NCI-H748 (cell line): ENCODE measurements around the gene AMIGO1.
A peak's percentile ranks its signal among the peaks of the same experiment; 100 is the strongest.
"Not testable (repeated sequence)": the region's sequence is repeated elsewhere in the genome, so short reads cannot be mapped to it uniquely, and the experiment has no call there.

Experiments used
- DNase-seq: peaks from one replicate; lab custom pipeline; 2025; ENCODE audit not compliant: unreplicated experiment; lab: John Stamatoyannopoulos, UW

Gene AMIGO1

GRCh38 chr1:109485001-109485400, 24.5 kb downstream of the AMIGO1 start:
- DNase-seq: peak; percentile 25

GRCh38 chr1:109484519-109484975, 25.0 kb downstream of the AMIGO1 start:
- DNase-seq: peak; percentile 72

DNA sequence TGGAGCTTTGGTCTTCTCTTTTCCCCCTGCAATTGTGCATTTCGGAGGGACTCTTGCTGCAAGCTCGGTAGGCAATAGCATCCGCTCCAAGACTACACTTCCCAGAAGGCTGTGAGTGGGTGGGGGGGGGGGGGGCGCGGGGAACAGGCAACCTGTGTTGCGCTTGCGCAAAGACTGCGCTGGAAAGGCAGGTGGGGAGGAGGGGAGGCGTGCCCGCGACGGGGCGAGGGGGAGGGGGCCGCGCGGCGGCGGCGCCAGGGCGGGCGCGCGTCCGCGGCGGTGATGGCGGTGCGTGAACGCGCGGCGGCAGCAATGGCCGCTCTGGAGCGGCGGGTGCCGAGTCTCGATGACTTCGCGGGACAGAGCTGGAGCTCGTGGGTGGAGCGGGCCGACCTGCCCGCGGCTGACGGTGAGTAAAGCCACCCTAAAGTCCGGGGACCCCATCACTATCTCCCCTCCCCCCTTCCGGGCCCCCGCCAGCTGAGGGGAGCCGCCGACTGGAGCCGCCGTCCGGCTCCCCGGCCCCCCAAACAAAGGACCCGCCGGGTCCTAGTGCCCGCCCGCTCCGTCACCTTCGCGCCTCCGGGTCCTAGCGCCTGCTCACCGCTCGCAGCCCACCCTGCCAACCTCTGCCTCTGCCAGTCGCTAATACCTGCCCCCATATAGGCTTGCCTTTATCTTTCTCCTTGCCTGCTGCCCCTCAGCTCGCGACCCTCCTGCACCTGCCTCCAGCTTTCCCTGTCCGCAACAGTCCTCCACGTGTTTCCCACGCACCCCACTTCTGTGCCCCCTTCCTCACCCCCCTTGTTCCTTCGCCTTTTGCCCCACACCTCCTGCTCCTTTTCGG, 25.6 kb downstream of the AMIGO1 start, which contains the start of gene ATXN7L2:
ATXN7L2 (plus strand) TSS at position 234 of the 847 bp plus-strand sequence; CDS start at position 283, 49 bp downstream.
- peak; percentile 92 for DNase-seq

DNA sequence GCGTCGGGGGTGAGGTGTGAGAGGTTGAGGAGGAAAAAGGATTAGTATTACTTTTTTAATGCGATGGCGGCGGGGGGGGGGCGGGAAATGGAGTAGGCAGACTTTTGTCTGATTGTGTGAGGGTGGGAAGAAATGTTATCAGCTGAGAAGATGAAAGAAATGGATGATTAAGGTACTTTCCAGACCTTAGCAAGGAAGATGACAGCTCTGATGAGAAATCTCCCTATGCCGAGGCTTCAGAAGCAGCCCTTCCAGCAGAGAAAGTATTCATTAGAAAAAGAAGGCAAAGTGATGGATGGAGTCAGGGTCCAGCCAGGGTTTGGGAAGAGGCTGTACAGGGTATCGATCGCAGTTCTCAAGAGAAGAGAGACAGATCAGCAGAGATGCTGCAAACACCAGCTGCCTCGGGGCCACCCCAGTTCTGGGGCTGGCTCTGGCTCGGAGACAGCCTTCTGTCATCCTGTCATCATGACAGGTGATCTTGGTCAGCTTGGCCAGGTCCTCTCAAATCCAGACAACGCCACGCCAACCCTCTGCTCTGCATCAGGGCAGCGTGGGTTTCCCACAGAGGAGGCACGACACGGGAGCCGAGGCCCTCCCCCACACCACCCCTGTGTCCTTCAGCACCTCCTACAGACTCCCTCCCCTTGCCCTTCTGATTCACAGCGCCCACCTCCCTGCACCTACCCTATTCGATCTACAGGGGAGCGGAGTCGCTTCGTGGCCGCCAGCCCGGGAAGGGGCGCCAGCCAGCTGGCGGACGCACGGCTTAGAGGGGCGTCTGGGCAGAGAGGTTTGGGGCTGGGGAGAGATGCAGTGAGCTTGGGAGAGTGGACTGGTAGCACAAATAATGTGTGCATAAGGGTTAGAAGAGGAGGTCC, 26.5 kb downstream of the AMIGO1 start:
- peak; percentile 83 for DNase-seq

DNA sequence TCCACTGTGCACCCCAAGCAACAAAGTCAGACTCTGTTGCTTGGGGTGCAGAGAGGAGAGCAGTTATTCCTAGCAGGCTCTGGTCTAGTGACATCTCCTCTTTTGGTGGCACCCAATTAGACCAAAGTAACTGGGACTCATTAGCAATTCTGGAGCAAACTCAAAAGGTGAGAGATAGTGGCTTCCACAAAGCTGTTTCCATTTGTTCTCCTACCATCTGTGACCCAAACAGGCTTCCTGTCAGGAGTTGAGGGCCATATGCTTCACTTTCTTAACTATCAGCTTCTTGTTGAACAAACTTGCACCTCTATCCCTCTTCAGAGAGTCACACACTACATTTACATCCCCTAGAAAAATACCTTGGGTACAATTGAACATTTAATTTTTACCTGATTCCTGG, 27.3 kb downstream of the AMIGO1 start:
- DNase-seq: no peak

- no peak for DNase-seq
Measured at GRCh38 chr1:109481646-109482045, 27.9 kb downstream of the AMIGO1 start.

- no peak for DNase-seq
Measured at GRCh38 chr1:109479901-109480300, 29.6 kb downstream of the AMIGO1 start.

DNA sequence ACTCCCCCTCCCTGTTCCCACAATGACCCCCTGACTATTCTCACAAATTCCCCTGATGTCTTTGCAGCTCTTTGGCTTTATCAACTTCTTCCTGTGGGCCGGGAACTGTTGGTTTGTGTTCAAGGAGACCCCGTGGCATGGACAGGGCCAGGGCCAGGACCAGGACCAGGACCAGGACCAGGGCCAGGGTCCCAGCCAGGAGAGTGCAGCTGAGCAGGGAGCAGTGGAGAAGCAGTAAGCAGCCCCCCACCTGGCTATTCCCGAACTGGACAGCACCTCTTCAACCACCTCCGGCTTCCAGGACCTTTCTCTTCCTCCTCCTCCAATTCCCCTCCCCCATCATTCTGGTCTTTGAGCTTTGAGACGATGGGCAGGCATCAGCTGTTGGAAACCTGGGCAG, 30.2 kb downstream of the AMIGO1 start:
- DNase-seq: no peak

DNA sequence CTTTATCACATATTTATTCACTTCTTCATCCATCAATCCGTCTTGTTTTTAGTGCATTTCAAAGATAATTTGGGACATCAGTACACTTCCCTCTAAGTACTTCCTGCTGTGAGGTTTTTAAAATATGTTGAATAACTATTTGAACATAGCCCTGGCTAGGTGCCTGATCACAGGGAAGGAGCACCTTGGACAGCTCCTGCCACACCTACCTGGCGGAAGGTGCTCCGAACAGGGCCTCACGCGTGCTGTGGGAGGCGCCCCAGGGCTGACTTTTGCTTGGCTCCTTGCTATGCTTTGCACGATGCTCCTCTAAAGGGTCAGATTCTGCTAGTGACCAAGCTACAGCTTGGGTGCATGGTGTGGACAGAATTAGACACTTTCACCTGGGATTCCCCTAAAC, 30.7 kb downstream of the AMIGO1 start:
- no peak for DNase-seq

DNA sequence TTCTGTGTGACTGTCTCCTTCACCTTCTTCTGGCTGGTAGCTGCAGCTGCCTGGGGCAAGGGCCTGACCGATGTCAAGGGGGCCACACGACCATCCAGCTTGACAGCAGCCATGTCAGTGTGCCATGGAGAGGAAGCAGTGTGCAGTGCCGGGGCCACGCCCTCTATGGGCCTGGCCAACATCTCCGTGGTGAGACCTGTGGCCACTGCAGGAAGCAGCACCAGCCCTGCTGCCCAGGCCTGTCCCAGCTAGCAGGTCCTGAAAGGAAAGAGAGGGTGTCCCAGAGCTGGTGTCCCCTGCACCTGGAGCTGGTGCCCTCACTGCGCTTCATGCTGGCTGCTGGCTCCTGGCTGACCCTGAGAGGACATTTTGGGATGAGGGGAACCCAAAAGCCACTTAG, 31.7 kb downstream of the AMIGO1 start:
- DNase-seq: no peak

- DNase-seq: no peak
Measured at GRCh38 chr1:109476825-109477224, 32.7 kb downstream of the AMIGO1 start.

DNA sequence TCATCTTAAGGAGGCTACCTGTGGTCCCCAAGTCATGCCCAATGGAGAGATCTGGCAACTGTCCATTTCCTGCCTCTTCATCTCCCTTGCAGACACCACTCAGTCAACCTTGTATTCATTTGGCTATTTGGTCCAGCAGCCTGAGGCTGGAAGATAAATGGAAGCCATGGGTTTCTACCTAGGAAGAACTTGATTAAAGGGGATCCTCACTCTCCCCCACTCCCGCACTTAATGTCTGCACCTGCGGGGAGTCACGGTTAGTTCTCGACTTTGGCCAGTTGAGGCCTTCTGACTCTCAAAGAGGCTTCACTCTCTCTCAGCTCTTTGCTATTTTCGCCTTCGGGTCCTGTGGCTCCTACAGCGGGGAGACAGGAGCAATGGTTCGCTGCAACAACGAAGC, 34.3 kb downstream of the AMIGO1 start:
- DNase-seq: no peak

GRCh38 chr1:109474697-109475096, 34.8 kb downstream of the AMIGO1 start:
- no peak for DNase-seq

DNA sequence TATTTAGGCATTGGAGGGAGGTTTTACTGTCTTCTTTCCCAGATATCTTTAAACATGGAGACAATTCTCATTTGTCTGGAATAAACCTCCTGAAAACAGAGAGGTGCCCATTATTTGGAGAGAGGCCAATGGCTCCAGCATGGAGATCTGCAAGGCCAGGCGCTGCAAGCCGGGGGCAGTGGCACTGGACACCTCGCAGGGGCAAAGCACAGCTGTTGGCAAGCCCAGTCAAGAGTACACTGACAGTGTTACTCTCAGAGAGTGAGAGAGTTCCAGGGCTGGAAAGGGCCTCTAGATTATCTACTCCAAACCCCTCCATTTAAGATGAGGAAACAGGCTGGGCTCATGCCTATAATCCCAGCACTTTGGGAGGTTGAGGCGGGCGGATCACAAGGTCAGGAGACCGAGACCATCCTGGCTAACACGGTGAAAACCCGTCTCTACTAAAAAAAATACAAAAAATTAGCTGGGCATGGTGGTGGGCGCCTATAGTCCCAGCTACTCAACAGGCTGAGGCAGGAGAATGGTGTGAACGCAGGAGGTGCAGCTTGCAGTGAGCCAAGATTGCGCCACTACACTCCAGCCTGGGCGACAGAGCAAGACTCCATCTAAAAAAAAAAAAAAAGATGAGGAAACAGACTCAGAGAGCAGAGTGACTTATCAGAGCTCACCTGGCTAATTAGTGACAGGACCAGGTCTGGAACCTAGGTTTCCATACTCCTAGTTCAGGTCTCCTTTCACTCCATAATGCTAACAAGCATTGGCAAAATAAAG, 36.1 kb downstream of the AMIGO1 start:
- DNase-seq: not testable (repeated sequence)

- DNase-seq: no peak
Measured at GRCh38 chr1:109472779-109473178, 36.7 kb downstream of the AMIGO1 start.

- no peak for DNase-seq
Measured at GRCh38 chr1:109470245-109470644, 39.3 kb downstream of the AMIGO1 start.

DNA sequence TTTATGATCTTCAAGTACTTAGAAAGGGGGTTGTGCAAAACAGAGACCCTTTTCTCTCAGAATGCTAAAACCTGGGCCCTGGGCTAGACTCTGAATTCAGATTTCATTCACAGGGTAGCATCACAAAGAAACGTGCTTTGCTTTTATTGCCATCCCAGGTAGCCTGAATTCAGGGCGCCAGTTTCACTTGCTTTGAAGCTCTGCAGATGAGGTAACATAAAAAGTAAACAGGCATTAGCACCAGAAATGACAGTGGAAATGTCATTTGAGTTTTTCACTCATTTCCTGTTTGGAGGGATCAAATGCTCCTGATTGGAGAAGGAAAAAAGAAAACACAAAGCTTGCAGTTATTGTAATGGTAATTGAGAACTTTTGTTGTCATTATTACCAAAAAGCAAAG, 40.6 kb downstream of the AMIGO1 start:
- DNase-seq: peak; percentile 9

DNA sequence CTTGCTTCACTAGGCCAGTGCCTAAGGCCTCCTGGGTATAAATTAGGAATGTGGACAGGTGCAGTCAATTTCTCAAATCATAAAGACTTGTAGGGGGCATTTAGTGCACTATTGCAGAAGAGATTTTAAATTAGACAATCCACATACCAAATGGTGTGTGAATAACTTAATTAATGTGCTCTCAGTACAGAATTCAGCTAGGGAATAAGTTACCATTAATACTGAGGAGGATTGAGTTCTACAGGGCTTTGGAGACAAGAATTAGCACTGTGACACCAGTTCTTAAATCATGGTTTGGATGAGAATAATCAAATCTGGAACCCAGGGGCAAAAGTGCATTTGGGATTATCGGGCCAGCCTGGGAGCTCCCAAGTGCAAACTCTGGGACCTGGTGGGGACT, 41.5 kb downstream of the AMIGO1 start:
- no peak for DNase-seq

- no peak for DNase-seq
Measured at GRCh38 chr1:109467301-109467777, 42.2 kb downstream of the AMIGO1 start.

DNA sequence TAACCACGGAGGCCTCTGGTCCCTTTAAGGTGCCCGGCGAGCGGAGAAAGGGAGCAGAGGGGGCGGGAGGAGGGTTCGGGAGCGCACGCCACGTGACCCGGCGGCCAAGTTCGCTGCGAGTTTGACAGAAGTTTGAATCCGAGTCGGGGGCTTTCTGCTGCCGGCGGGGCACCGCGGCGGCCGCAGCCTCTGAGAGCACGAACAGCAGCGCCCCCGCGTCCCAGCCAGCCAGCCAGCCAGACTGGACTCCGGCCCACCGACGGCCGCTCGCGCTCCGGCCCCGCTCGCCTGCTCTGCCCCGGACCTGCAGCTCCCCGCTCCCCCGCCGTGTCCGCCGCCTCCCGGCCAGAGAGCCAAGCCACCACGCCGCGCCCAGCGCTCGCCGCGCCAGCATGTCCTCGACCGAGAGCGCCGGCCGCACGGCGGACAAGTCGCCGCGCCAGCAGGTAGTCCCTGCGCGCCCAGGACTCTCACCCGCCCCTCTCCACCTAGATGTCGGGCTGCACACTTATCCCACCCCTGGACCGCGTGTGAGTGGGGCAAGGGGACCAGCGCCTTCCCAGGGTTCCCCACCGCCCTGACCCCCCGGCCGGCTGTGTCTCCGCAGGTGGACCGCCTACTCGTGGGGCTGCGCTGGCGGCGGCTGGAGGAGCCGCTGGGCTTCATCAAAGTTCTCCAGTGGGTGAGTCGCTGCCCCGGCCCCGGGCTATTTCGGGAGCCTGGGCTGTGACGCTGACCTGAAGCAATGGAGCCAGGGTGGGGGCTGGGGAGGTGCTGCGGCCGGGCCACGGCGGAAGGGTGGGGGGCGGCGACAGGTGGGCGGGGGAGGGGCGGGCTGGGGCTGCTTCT, 42.9 kb downstream of the AMIGO1 start, which contains the start of gene SYPL2:
SYPL2 (plus strand) TSS at position 95 of the 849 bp plus-strand sequence; CDS start at position 393, 298 bp downstream.
- DNase-seq: peak; percentile 64
